NCI-H2196 treated with DMSO at 0.1 percent for 48 hours (cell line): Measurements from ENCODE around the gene ACTN1.
"Not testable (repeated sequence)": the region's sequence is repeated elsewhere in the genome, so short reads cannot be mapped to it uniquely, and the experiment has no call there.

Source experiments
- DNase-seq: peaks from one replicate; lab custom pipeline; 2025; ENCODE audit not compliant: unreplicated experiment; lab: John Stamatoyannopoulos, UW

Gene ACTN1

GRCh38 chr14:68979021-68979721 lies at the start of gene ACTN1:
TSS of gene ACTN1 (minus strand) at chr14:68979302. CDS start at chr14:68979056, 246 bp downstream.
- DNase-seq = peak; percentile 94

DNA sequence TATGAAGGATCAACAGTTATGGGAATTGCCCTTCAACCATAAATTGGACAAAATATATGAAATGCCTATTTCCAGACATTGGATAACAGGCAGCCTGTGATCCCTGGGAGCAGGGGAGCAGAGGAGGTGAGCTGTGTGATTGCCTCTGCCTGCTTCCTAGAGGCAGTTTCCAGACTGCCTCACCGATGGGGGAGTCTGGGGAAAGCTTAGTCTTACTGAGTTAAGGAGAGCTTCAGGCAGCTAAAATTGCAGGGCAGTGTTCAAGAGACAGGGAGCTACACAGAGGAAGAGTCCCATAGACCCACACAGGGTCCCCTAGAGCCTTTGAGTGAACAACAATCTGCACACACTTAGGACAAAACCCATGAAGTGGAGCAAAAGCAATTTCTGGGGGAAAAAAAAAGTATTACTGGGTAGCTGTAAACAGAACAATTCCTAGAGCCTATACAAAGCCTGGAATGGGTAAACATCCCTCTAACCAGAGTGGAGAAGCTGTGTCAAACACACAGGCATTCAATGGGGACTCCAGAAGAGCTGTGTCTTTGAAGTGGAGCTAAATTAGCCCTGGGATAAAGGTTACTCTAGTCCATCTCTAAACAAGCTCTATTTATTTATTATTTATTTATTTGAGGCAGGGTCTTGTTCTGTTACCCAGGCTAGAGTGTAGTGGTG lies 48.3 kb upstream of the ACTN1 start:
- no peak for DNase-seq

DNA sequence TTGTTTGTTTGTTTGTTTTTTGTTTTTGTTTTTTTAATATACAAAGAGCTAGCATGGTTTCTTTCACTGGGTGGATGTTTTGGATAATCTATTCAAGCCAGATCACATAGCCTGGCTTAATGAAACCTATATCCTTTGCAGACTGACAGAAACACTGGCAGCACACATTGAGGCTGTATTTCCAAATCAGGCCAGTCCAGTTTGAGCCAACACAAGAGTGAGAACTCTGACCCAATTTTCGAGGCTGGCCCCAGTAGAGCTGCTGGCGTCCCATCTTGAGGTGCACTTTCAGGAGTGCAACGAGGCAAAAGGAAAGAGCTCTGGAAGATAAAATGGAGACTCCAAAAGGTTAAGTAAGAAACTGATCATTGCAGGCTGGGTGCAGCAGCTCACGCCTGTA lies 43.9 kb upstream of the ACTN1 start:
- DNase-seq = no peak

- not testable (repeated sequence) for DNase-seq
Observed at GRCh38 chr14:69022093-69022492, 43.0 kb upstream of the ACTN1 start.

DNA sequence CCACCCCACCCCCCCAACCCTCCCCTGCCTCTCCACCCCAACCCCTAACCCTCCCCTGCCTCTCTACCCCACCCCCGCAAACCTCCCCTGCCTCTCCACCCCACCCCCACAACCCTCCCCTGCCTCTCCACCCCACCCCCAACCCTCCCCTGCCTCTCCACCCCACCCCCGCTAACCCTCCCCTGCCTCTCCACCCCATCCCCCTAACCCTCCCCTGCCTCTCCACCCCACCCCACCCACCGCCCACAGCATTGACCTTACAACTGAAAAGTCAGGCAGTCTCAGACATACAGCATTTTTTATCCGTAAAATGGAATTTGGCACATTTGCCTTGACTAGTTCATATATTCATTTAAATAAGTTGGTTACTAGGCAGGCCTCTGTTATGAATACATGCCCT lies 38.6 kb upstream of the ACTN1 start:
- no peak for DNase-seq

GRCh38 chr14:69014829-69015259 lies 35.7 kb upstream of the ACTN1 start:
- no peak for DNase-seq

DNA sequence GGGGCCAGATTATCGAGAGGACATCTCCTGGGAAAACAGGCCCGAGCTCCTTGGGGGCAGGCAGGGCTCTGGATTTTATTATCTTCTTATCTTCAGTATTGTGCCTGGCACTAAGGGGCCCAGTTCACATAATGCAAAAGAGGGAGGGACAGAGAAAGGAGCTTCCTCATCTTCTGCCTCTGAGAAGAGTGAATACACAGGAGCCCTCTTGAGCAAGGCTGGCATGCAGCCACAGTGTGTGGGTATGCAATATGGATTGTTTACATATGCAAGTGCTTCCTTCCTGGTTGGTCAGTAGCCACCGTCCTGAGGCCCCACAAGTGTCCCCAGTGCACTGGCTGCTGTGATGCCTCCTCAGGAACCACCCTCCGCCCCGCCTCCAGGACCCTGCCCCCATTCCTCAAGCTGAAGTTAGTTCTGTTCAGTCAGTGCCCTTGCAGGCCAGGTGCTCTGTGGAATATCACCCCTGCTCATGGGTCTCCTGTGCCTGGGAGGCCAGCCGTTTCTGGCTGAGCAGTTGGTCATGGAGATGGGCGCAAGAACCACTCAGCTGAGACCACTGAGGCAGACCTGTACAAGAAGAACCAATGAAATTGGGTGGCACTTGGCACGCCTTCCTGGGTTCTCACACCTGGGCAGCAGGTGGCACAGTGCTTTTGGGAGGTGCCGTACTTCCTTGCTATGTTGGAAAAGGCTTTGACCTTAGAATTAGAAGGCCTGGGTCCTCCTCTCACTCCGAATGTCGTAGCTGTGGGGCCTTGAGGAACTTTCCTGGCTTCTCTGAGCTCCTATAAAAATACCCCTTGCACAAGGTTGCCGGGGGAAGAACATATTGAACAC lies 35.1 kb upstream of the ACTN1 start:
- DNase-seq = peak; percentile 23

DNA sequence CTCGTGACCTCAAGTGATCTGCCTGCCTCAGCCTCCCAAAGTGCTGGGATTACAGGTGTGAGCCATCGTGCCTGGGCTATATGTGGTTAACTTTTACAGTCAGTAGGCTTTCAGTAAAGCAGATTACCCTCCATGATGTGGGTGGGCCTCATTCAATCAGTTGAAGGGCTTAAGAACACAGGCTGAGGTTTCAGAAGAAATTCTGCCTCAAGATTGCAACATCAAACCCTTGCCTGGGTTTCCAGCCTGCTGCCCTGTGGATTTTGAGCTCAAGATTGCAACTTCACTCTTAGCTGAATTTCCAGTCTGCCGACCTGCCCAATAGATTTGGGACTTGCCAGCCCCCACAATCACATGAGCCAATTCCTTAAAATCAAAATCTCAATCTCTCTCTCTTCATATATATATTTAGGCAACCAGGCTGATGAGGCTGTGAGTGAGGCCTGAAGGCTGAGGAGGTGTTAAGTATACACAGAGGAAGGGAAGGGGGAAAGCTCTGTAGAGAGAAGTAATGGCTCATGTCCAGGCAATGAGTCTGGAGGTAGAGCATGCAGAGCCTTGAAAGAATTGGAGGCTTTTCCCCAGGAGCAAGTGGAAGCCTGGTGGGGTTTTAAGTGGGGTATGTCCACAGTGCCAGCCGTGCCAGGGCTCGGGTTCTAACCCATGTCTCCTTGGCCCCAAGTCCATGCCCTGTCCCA lies 33.3 kb upstream of the ACTN1 start:
- no peak for DNase-seq

DNA sequence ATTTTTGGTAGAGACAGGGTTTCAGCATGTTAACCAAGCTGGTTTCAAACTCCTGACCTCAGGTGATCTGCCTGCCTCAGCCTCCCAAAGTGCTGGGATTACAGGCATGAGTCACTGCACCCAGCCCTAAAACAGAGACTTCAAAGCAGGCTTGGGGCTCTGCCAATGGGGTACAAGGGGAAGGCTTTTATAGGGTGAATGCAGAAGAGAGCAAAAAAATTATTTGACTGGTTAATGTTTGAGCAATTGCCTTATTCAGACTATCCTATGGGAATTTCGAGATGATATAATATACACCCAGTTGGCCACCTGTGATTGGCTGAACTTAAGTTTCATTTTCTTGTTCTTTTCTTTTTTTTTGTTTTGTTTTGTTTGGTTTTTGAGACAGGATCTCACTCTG lies 31.5 kb upstream of the ACTN1 start:
- no peak for DNase-seq

- no peak for DNase-seq
Observed at GRCh38 chr14:69008421-69008884, 29.4 kb upstream of the ACTN1 start.

DNA sequence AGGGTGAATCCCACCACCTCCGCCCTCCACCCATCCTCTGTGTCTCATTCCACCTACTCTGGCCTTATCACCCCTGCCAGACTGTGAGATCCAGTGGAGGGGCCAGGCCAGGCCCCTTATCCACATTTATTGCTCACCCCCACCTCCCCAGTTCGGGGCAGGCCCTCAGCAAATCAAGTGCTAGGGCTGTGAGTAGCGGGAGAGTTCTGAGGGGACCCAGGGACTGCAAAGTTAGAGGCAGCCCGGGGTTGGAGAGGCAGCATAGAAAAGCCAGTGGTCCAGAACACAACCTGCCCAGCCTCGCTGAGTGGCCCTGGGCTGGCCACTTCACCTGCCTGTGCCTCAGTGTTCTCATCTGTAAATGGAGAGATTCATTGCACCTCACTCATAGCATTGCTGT lies 27.2 kb upstream of the ACTN1 start:
- DNase-seq = no peak

DNA sequence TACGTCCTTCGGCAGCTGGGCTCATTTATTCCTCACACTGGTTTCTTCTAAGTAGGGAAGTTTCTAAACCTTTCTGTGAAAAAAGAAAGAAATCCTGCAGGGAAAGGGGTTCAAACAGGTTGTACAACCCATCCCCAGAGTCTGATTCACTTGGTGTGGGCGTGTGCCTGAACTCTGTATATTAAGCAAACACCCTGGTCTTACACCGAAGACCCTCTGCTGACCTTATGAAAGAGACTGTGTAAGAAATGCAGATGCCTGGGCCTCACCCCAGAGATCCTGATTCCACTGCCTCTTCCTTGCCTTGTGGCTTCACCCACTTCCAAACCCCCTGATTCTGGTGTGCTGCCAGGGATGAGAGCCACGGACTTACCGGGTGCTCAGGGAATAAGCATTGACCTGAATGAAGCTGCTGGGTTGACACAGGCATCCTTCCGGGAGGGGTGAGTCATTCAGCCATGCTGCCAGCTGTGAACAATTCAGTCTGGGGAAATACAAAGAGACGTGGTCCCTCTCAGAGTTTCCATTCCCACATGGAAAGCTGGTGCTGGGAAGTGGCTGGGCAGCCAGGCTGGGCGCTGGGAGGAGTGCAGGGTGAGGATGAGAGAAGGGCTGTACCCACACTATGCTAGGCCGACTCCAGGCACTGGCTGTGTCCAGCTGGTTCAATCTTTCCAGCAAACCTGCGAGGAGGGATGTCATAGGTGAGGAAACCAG lies 26.5 kb upstream of the ACTN1 start:
- peak; percentile 34 for DNase-seq

DNA sequence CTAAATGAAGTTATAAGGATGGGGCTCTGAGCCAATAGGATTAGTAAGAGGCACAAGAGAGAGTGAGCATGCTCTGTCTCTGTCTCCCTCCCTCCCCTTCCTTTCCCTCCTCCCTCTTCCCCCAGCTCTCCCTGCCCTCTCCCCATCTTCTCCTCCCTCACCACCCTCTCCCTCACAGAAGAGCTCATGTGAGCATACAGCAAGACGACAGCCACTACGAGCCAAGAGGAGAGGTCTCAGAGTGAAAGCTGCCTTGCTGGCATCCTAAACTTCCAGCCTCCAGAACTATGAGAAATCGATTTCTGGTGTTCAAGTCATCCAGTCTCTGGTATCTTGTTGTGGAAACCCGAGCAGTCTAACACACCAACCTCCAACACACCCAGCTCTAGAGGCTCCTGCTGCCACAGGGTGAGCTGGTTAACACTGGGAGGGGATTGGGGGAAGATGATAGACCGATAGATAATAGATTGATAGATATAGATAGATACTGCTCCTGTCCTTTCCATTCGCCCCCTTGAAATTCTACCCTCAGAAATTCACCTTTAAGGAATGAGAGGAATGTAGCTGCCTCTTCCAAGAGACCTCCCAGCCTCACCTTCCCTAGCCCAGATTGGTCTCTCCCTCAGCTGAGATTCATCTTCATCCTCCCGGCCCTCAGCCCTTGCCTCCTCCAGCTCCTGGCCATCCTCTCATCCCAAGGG lies 25.8 kb upstream of the ACTN1 start:
- no peak for DNase-seq

- DNase-seq = no peak
Observed at GRCh38 chr14:69003626-69004025, 24.5 kb upstream of the ACTN1 start.

DNA sequence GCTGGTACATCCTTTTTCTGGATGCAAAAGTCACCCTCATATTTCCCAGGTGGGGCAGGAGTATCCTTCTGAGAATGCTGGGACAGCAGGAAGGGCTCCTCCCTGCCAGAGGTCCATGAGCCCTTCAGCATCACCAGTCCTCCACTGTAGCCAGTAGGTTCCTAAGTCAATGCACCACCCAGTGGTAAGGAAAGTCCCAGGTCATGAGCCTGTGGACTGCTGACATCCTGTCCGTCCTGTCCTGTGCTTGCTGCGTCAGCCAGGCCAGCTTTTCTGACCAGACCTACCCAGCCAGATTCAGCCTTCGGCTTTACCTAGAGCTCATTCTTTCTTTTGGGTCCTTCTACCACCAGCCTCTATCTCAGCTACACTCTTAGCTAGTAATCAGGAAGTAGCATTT lies 23.0 kb upstream of the ACTN1 start:
- no peak for DNase-seq

DNA sequence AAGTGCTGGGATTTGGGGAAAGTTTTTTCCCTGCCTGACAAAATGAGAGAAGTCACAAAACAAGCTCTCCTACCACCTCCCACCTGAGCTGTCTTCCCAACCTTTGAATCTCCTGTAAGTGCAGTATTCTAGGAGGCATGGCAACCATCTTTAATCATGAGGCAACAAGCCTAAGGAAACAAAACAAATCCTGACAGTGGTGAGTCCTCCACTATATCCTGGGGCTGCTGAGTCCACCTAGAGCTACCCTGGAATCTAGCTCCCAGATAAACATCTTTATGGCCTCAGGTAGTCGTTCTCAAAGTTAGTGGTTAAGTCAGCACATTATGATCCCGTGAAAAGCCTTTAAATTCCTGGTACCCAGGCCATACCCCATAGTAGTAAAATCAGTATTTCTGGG lies 22.3 kb upstream of the ACTN1 start:
- DNase-seq = no peak

- DNase-seq = no peak
Observed at GRCh38 chr14:68998062-68998461, 19.0 kb upstream of the ACTN1 start.

- no peak for DNase-seq
Observed at GRCh38 chr14:68995731-68996130, 16.6 kb upstream of the ACTN1 start.

- DNase-seq = no peak
Observed at GRCh38 chr14:68994056-68994455, 15.0 kb upstream of the ACTN1 start.

- no peak for DNase-seq
Observed at GRCh38 chr14:68987653-68988036, 8.5 kb upstream of the ACTN1 start.
